DOHH2 (cell line): Measurements from ENCODE around the gene LAMA4.

Experiments
- H3F3A ChIP-seq: fragments of 200-600 bp; sonication (generic), shearing (Covaris generic); 2 replicates; pipeline ENCODE4 v1.6.0; 2016; ENCODE audit warnings: antibody characterized with exemption, mild to moderate bottlenecking; ENCODE audit not compliant: control insufficient read depth, insufficient read depth
- H3K27ac ChIP-seq: fragments of 200-600 bp; sonication (generic); 2 replicates; pipeline ENCODE4 v1.5.1; 2014; ENCODE audit warnings: low read depth, mild to moderate bottlenecking, low read length, moderate library complexity
- H3K27me3 ChIP-seq: fragments of 200-600 bp; sonication (generic); 2 replicates; pipeline ENCODE4 v1.6.1; 2014; ENCODE audit warnings: mild to moderate bottlenecking, low read length, mixed read lengths; ENCODE audit not compliant: control insufficient read depth
- H3K36me3 ChIP-seq: fragments of 200-600 bp; sonication (generic); 2 replicates; pipeline ENCODE4 v1.6.1; 2014; ENCODE audit warnings: mild to moderate bottlenecking, low read length, moderate library complexity, mixed read lengths; ENCODE audit not compliant: control insufficient read depth
- H3K4me1 ChIP-seq: fragments of 200-600 bp; sonication (generic); 2 replicates; pipeline ENCODE4 v1.6.1; 2014; ENCODE audit warnings: mild to moderate bottlenecking, low read length, mixed read lengths; ENCODE audit not compliant: control insufficient read depth
- H3K4me2 ChIP-seq: fragments of 200-600 bp; sonication (generic); 2 replicates; pipeline ENCODE4 v1.6.0; 2014; ENCODE audit warnings: mild to moderate bottlenecking, low read length, moderate library complexity
- H3K4me3 ChIP-seq: fragments of 200-600 bp; sonication (generic); 2 replicates; pipeline ENCODE4 v1.5.1; 2014; ENCODE audit warnings: mild to moderate bottlenecking, low read length, mixed read lengths
- H3K79me2 ChIP-seq: fragments of 200-600 bp; sonication (generic); 2 replicates; pipeline ENCODE4 v1.6.1; 2014; ENCODE audit warnings: mild to moderate bottlenecking, low read length, mixed read lengths; ENCODE audit not compliant: control insufficient read depth
- H3K9me2 ChIP-seq: fragments of 200-600 bp; sonication (generic); replicated peaks from 2 replicates; pipeline ENCODE4 v1.6.1; 2014; ENCODE audit warnings: mild to moderate bottlenecking, low read length, mixed read lengths; ENCODE audit not compliant: control insufficient read depth
- H3K9me3 ChIP-seq: fragments of 200-600 bp; sonication (generic); 2 replicates; pipeline ENCODE4 v1.6.1; 2014; ENCODE audit warnings: antibody characterized with exemption, low read length, mixed read lengths; ENCODE audit not compliant: control insufficient read depth, insufficient read depth
- H4K20me1 ChIP-seq: fragments of 200-600 bp; sonication (generic); 2 replicates; pipeline ENCODE4 v1.6.0; 2014; ENCODE audit warnings: low read depth, mild to moderate bottlenecking, antibody characterized with exemption, low read length, moderate library complexity; ENCODE audit not compliant: control insufficient read depth, insufficient read depth
- CTCF ChIP-seq: fragments of 200-600 bp; sonication (generic); IDR thresholded peaks from one replicate; pipeline ENCODE4 v1.5.1; 2014; ENCODE audit warnings: antibody characterized with exemption, mild to moderate bottlenecking, low read depth, low read length; ENCODE audit not compliant: poor library complexity, severe bottlenecking
- EZH2phosphoT487 ChIP-seq: fragments of 200-600 bp; sonication (generic); IDR thresholded peaks from 2 replicates; pipeline ENCODE4 v1.6.1; 2017; ENCODE audit warnings: borderline replicate concordance, mild to moderate bottlenecking, antibody characterized with exemption, low read length, moderate library complexity, mixed read lengths

The LAMA4 gene

GRCh38 chr6:112253498-112253840, 898 bp downstream of the LAMA4 start:
- TF ChIP-seq CTCF (no peak), EZH2phosphoT487 (no peak)
- Histone ChIP-seq H4K20me1 (no peaks in the 10 kb centered on the region), H3K27me3 (no peaks in the 10 kb centered on the region), H3K4me1 (no peaks in the 10 kb centered on the region), H3K79me2 (no peaks in the 10 kb centered on the region), H3K4me3 (no peak overlapping the region), H3K36me3 (no peaks in the 10 kb centered on the region), H3K9me2 (no peaks in the 10 kb centered on the region), H3K4me2 (no peak overlapping the region), H3K27ac (no peak overlapping the region), H3F3A (no peaks in the 10 kb centered on the region), H3K9me3 (no peaks in the 10 kb centered on the region)

GRCh38 chr6:112252571-112253497, 1.5 kb downstream of the LAMA4 start:
- Histone ChIP-seq H3K9me2 (no peaks in the 10 kb centered on the region), H3K27ac (no peak overlapping the region), H3K4me3 (no peak overlapping the region), H4K20me1 (no peaks in the 10 kb centered on the region), H3K4me1 (no peaks in the 10 kb centered on the region), H3K27me3 (no peaks in the 10 kb centered on the region), H3K4me2 (no peak overlapping the region), H3K9me3 (no peaks in the 10 kb centered on the region), H3F3A (no peaks in the 10 kb centered on the region), H3K36me3 (no peaks in the 10 kb centered on the region), H3K79me2 (no peaks in the 10 kb centered on the region)
- TF ChIP-seq EZH2phosphoT487 = no peak
- no peak for TF ChIP-seq CTCF

GRCh38 chr6:112251171-112251875, 3.0 kb downstream of the LAMA4 start:
- H3K9me3 ChIP-seq = no peaks in the 10 kb centered on the region
- no peaks in the 10 kb centered on the region for H3K27me3 ChIP-seq
- no peak for TF ChIP-seq CTCF
- TF ChIP-seq EZH2phosphoT487 = no peak
- H3K36me3 ChIP-seq = no peaks in the 10 kb centered on the region
- no peaks in the 10 kb centered on the region for H3F3A ChIP-seq
- H4K20me1 ChIP-seq = no peaks in the 10 kb centered on the region
- H3K4me3 ChIP-seq = no peak overlapping the region
- no peak overlapping the region for H3K27ac ChIP-seq
- H3K79me2 ChIP-seq = no peaks in the 10 kb centered on the region
- no peak overlapping the region for H3K4me2 ChIP-seq
- no peaks in the 10 kb centered on the region for H3K9me2 ChIP-seq
- no peaks in the 10 kb centered on the region for H3K4me1 ChIP-seq
